ENCODE data around the gene PPA1. TPM values are rescaled to one million over a fixed set of nuclear protein-coding genes. Genes with fewer than 3 reads are reported as not detected.

PPA1 gene
- total RNA-seq, 1 experiment from 2014 or later: 207 TPM

DNA sequence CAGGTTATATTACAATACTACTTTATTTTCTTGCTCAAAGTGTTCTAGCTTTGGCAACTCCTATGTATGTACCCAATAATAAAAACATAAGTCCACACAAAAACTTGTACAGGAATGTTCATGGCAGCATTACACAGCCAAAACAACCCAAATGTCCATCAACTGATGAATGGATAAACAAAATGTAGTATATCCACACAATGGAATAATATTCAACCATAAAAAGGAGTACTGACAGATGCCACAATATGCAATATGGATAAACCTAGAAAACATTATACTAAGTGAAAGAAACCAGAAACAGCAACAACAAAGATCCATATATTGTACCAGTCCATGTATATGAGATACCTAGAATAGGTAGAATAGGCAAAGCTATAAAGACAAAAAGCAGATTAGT lies 21.0 kb downstream of the PPA1 start:
- DNase-seq: no peak
- peaks cover 15% of the 10 kb centered on the region for H3K36me3 ChIP-seq (replicated peaks; ENCODE audit: control insufficient read depth, insufficient read depth, low read length)
- H3K4me3 ChIP-seq (ENCODE audit: insufficient read depth, low read depth, low read length): no peak overlapping the region
- no peaks in the 10 kb centered on the region for H3K27me3 ChIP-seq (ENCODE audit: control insufficient read depth, insufficient read depth, low read length)

DNA sequence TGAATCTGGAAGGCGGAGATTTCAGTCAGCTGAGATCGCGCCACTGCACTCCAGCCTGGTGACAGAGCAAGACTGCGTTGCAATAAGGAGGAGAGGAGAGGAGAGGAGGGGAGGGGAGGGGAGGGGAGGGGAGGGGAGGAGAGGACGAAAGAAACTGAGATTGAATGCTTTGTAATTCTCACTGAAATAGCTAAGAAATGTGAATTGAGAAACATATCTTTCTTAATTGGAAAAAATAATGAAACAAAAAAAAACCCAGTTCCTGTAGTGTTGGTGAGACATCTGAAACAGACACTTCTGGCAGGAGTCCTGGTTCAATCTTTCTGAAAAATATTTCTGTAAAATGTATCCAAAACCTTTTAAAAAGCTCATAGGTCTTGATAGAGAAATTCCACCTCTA lies 26.5 kb downstream of the PPA1 start:
- H3K27me3 ChIP-seq (ENCODE audit: control insufficient read depth, insufficient read depth, low read length): no peaks in the 10 kb centered on the region
- H3K36me3 ChIP-seq (replicated peaks; ENCODE audit: control insufficient read depth, insufficient read depth, low read length): peaks cover 17% of the 10 kb centered on the region
- no peak for DNase-seq
- H3K4me3 ChIP-seq (ENCODE audit: insufficient read depth, low read depth, low read length): no peak overlapping the region

DNA sequence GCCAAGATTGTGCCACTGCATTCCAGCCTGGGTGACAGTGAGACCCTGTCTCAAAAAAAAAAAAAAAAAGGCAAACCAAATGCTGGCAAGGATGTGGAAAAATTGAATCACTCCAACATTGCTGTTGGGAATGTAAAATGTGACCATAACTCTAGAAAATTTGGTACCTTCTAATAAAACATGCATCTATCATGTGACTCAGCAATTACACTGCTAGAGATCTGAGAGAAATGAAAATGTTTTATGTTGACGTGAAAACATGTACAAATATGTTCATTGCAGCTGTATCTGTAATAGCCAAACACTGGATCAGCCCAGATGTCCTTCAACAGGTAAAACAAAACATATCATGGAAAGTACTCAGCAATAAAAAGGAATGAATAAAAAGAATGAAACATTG lies 32.1 kb downstream of the PPA1 start:
- Histone ChIP-seq H3K36me3 (replicated peaks; ENCODE audit: control insufficient read depth, insufficient read depth, low read length) (peaks cover 7% of the 10 kb centered on the region), H3K4me3 (ENCODE audit: insufficient read depth, low read depth, low read length) (no peak overlapping the region), H3K27me3 (ENCODE audit: control insufficient read depth, insufficient read depth, low read length) (no peaks in the 10 kb centered on the region)
- DNase-seq: no peak

DNA sequence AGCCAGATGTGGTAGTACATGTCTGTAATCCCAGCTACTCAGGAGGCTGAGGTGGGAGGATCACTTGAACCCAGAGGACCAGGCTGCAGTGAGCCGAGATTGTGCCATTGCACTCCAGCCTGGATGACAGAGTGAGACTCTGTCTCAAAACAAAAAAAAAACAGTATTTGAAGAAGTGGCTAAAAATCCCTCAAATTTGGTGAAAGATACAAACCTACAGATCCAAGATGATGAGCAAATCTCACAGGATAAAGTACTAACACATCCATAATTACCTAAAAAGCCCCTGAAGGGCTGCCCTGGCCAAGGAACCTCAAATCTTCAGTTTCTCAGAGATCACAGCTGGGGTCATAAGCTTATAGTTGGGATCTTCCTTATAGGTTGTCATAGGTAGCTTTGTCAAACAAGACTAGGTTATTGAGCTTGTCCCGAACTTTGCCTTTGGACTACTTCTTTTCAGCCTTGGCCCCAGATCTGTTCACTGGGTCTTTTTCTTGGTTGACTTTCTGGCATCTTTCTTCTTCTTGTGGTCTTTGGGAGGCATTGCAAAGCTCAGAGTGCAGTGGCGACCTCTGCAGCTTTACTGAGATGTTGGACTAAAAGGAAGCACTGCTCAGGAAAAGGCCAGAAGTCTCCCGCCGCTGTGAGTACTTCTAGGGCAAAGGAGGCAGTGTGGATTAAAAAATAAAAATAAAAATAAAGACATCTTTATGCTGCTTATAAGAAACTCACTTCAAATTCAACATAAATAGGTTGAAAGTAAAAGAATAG lies 34.3 kb downstream of the PPA1 start:
- peaks cover 5% of the 10 kb centered on the region for H3K36me3 ChIP-seq (replicated peaks; ENCODE audit: control insufficient read depth, insufficient read depth, low read length)
- H3K4me3 ChIP-seq (ENCODE audit: insufficient read depth, low read depth, low read length): no peak overlapping the region
- no peak for DNase-seq
- no peaks in the 10 kb centered on the region for H3K27me3 ChIP-seq (ENCODE audit: control insufficient read depth, insufficient read depth, low read length)

DNA sequence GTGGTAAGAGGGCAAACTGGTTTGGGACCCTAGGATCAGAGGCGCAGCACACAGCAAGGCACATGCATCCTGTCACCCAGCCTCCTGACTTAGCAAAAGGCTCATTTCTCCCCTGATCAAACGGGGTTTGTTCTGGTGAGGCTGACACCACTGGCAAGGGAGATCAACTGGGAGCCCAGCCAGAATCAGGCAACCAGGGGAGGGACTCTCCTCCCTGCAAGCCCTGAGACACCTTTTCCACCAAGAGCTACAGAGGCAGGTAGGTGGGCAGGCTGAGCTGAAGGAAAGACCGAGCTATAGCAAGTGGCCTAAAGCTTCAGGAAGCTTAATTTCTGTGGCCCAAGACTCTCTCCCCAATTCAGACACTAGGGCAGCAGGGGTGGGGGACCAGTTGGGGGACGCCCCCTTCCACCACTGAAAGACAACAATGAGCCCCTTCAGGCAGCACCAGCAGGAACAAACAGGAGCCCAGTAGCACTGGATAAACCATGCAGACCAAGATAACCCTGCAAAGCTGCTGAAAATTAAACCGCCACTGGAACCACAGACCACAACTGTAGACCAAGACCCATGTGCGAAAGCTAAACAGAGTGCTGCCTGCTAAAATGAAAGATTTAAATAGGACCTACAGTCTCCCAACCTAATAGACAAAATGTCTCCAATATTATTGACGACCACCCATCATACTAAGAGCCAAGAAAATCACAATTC lies 35.8 kb downstream of the PPA1 start:
- H3K27me3 ChIP-seq (ENCODE audit: control insufficient read depth, insufficient read depth, low read length): no peaks in the 10 kb centered on the region
- DNase-seq: no peak
- H3K36me3 ChIP-seq (replicated peaks; ENCODE audit: control insufficient read depth, insufficient read depth, low read length): peaks cover 1% of the 10 kb centered on the region; the same call in 1 of the 2 replicates
- no peak overlapping the region for H3K4me3 ChIP-seq (ENCODE audit: insufficient read depth, low read depth, low read length)

DNA sequence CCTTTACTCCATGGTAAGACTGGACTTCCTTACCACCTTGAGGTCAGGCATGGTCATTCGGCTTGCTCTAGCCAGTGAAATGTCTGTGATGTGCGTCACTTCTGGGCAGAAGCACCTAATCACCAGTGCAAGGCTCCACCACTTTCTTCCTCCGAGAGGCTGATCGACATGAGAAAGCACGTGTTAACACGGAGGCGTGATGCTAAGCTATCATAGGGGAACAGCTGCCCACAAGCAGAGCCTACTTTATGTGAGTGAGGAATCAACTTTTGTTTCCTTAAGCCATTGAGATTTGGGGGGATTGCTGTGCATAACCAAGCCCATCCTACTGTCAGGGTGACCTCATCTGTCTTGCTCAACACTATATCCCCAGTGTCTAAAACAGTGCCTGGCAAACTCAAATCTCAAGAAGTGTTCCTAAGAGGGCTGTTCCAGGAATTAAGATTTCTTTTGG lies 39.8 kb downstream of the PPA1 start:
- DNase-seq: no peak
- H3K36me3 ChIP-seq (replicated peaks; ENCODE audit: control insufficient read depth, insufficient read depth, low read length): no peaks in the 10 kb centered on the region
- no peak overlapping the region for H3K4me3 ChIP-seq (ENCODE audit: insufficient read depth, low read depth, low read length)
- no peaks in the 10 kb centered on the region for H3K27me3 ChIP-seq (ENCODE audit: control insufficient read depth, insufficient read depth, low read length)

DNA sequence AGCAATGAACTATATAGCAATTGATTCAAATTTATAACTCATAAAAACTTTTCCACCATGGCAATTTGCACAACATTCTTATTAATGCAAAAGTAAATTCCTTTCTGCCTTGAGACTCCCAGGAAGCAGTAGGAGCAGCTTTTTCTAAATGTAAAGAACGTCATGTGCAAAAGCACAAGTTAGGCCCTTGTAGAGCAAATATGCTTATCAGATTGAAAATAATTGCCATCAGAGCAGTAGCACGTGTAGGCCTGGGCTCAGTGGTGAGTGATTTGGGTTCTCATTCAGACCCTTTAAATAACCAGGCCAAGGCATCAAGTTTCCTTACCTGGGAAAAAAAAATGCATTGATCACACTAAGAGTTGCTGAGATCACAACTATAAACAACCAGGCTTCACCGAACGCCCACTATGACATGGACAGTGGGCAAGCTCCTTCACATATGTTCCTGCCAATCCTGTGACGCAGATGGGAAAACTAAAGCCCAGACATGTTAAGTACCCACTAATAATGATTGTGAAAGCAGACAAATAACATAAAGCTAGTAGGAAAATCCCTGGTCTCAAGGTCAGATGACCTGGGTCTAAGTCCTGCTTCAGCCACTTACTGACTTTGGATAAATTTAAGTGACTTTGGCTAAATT lies 40.8 kb downstream of the PPA1 start:
- Histone ChIP-seq H3K27me3 (ENCODE audit: control insufficient read depth, insufficient read depth, low read length) (no peaks in the 10 kb centered on the region), H3K36me3 (replicated peaks; ENCODE audit: control insufficient read depth, insufficient read depth, low read length) (no peaks in the 10 kb centered on the region), H3K4me3 (ENCODE audit: insufficient read depth, low read depth, low read length) (no peak overlapping the region)
- no peak for DNase-seq

DNA sequence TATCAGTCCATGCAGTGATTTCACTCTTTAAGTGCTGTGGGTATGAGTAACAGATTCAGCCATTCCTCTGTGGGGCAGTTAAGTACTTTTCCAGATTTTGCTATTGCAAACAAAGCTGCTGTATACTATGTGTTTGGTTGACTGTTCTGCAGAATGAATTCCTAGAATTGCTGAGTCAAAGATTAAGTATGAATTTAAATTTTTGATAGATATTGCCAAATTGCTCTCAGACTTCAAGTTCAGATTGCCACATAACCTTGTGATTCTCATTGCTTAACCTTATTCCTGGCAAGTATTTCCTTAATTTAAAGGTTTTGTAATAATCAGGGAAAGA lies 41.3 kb downstream of the PPA1 start:
- Histone ChIP-seq H3K36me3 (replicated peaks; ENCODE audit: control insufficient read depth, insufficient read depth, low read length) (no peaks in the 10 kb centered on the region), H3K27me3 (ENCODE audit: control insufficient read depth, insufficient read depth, low read length) (no peaks in the 10 kb centered on the region), H3K4me3 (ENCODE audit: insufficient read depth, low read depth, low read length) (no peak overlapping the region)
- no peak for DNase-seq

DNA sequence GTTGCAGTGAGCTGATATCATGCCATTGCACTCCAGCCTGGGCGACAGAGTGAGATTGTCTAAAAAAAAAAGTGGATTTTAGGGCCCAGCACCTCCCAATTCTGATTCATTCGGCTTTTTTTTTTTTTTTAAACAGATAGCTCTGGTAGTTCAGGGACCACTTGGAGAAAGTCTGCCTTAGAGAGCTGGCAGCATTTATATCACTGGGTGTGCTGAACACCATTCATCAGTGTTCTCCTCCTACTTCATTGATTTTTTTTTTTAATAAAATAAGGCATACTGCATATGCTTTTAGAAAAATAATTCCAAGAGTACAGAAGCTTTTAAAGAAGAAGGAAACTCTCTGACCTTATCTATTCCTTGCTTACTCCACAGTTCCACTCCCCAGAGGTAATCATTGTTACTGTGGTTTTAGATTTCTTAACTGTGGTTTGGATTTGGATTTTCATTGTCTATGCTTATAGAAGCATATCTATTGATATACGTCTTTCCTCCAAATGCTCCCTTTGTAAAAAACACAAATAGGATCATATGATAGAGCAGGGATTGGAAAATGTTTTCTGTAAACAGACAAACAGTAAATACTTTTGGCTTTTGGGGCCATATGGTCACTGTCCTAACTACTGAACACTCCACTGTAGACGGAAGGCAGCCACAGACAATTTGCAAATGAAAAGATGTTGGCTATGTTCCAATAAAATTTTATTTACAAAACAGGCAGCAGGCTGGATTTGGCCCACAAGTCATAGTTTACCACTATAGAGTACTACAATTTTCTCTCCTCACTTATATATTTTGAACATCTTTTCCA lies 41.9 kb downstream of the PPA1 start:
- Histone ChIP-seq H3K4me3 (ENCODE audit: insufficient read depth, low read depth, low read length) (no peak overlapping the region), H3K27me3 (ENCODE audit: control insufficient read depth, insufficient read depth, low read length) (no peaks in the 10 kb centered on the region), H3K36me3 (replicated peaks; ENCODE audit: control insufficient read depth, insufficient read depth, low read length) (no peaks in the 10 kb centered on the region)
- DNase-seq: no peak

DNA sequence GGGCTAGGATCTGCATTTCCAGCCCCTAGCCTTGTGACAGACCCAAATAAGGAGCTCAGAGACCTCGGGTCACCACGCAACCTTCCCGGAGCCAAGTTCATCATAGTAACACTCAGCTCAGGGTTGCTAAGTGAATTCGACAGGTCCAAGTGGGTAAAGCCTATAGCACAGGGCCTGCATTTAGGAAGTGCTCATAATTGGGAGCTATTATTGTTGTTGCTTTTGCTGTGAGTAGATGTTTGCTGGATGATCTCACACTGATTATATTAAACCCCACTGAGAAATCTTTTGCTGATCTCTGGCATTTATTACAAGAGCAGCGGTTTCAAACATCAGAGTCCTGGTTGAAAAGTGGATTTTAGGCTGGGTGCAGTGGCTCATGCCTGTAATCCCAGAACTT lies 42.6 kb downstream of the PPA1 start:
- Histone ChIP-seq H3K4me3 (ENCODE audit: insufficient read depth, low read depth, low read length) (no peak overlapping the region), H3K36me3 (replicated peaks; ENCODE audit: control insufficient read depth, insufficient read depth, low read length) (no peaks in the 10 kb centered on the region), H3K27me3 (ENCODE audit: control insufficient read depth, insufficient read depth, low read length) (no peaks in the 10 kb centered on the region)
- DNase-seq: no peak

DNA sequence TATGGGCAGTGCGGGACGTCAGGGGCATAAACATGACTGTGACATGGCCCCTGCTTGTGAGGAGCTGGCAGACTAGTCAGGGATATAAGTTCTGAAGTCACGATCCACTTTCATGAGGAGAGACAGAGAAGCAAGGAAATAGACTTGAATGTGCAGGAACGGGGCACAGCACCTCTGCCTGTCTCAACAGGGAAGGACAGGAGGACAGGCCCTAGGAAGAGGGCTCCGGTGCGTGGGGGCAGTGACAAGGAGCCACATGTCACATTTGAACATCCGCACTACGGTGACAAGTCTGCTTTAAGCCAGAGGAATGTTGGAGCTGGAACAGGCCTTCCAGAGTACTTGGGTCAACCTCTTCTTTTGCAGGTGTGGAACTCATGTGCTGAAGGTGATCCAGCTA lies 43.1 kb downstream of the PPA1 start:
- H3K27me3 ChIP-seq (ENCODE audit: control insufficient read depth, insufficient read depth, low read length): no peaks in the 10 kb centered on the region
- DNase-seq: no peak
- no peak overlapping the region for H3K4me3 ChIP-seq (ENCODE audit: insufficient read depth, low read depth, low read length)
- H3K36me3 ChIP-seq (replicated peaks; ENCODE audit: control insufficient read depth, insufficient read depth, low read length): no peaks in the 10 kb centered on the region

DNA sequence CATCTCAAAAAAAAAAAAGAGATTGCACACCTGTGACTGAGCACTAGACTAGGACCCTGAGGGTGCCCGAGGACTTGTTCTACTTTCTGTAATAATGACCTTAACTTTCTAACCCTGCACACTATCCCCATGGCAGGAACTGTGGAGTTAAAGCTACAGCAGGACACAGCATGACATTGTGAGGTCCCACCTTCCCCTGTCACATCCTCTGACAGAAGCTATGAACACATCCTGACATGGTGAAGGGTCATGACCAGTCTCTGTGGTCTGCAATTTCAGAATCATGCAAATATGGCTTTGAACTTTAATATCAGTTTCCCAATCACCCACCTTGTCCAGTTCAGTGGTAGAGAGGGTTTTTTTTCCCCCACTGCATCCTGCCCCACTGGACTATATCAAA lies 44.5 kb downstream of the PPA1 start:
- no peaks in the 10 kb centered on the region for H3K27me3 ChIP-seq (ENCODE audit: control insufficient read depth, insufficient read depth, low read length)
- no peaks in the 10 kb centered on the region for H3K36me3 ChIP-seq (replicated peaks; ENCODE audit: control insufficient read depth, insufficient read depth, low read length)
- no peak for DNase-seq
- H3K4me3 ChIP-seq (ENCODE audit: insufficient read depth, low read depth, low read length): no peak overlapping the region

DNA sequence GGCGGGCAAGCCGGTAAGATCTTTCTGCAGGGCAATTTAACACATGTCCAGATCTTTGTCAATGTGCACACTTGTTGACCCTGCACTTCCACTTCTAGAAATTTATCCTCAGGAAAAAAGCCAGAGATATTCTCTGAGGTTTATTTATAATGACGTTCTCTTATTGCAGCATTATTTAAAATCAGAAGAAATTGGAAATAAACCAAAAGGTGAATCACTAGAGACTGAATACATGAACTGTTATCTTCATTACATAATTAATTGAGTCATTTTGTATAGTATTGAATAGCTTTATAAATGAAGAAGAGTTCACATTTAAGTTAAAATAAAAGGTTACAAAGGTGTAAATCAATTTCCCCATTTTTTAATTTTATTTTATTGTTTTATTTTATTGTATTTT lies 46.7 kb downstream of the PPA1 start:
- no peak overlapping the region for H3K4me3 ChIP-seq (ENCODE audit: insufficient read depth, low read depth, low read length)
- H3K36me3 ChIP-seq (replicated peaks; ENCODE audit: control insufficient read depth, insufficient read depth, low read length): no peaks in the 10 kb centered on the region
- no peak for DNase-seq
- no peaks in the 10 kb centered on the region for H3K27me3 ChIP-seq (ENCODE audit: control insufficient read depth, insufficient read depth, low read length)

DNA sequence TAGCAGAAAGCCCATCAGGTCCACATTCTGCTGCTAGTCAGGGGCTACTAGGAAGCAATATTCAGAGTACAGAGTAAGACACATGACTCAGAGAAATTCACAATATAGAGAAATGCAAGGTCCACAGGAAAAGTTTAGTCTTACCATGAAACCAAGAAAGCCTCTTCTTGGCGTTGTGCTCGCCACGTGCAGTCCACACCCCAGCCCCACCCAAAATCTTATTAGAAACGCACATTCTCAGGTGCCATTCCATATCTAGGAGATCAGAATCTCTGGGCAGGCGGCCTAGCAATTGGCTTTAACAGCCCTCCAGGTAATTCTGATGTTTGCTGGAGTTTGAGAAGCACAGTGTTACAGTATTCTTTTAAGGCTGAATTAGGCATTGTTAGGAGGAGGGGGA lies 47.1 kb downstream of the PPA1 start:
- no peaks in the 10 kb centered on the region for H3K36me3 ChIP-seq (replicated peaks; ENCODE audit: control insufficient read depth, insufficient read depth, low read length)
- DNase-seq: no peak
- H3K27me3 ChIP-seq (ENCODE audit: control insufficient read depth, insufficient read depth, low read length): no peaks in the 10 kb centered on the region
- H3K4me3 ChIP-seq (ENCODE audit: insufficient read depth, low read depth, low read length): no peak overlapping the region

Measured in H7 (cell line).